GM12878 (cell line): ENCODE measurements around the gene FOXP3.

Source experiments
- CBFB ChIP-seq: IDR thresholded peaks from 2 replicates; pipeline ENCODE4 v1.6.1; 2016; ENCODE audit warnings: antibody characterized with exemption, low read depth
- CTCF ChIP-seq, 3 experiments: IDR thresholded peaks in 2 of 3; conservative IDR thresholded peaks in 1 of 3; 2 replicates each; pipeline ENCODE4 v1.5.1; 2011; ENCODE audit warnings: low read depth in 3 of 3, low read length in 3 of 3, mild to moderate bottlenecking in 3 of 3, control low read depth in 2 of 3, moderate library complexity in 2 of 3, inconsistent platforms in 1 of 3, mixed read lengths in 1 of 3; ENCODE audit not compliant: control insufficient read depth in 2 of 3, insufficient read depth in 1 of 3; ENCODE audit errors: extremely low read depth in 1 of 3
- ELK1 ChIP-seq: IDR thresholded peaks from 2 replicates; pipeline ENCODE4 v1.6.1; 2012; ENCODE audit warnings: low read depth, low read length, improper control_type of control experiment
- EZH2 ChIP-seq: IDR thresholded peaks from 2 replicates; pipeline ENCODE4 v1.6.1; 2012; ENCODE audit warnings: low read depth, mild to moderate bottlenecking, control low read depth, inconsistent platforms, low read length, borderline replicate concordance; ENCODE audit not compliant: control insufficient read depth
- POLR2AphosphoS2 ChIP-seq: IDR thresholded peaks from 2 replicates; pipeline ENCODE4 v1.6.1; 2011; ENCODE audit warnings: low read depth, mild to moderate bottlenecking, low read length, improper control_type of control experiment, moderate library complexity
- POLR2AphosphoS5 ChIP-seq: IDR thresholded peaks from 2 replicates; pipeline ENCODE4 v1.6.1; 2011; ENCODE audit warnings: mild to moderate bottlenecking, low read length, inconsistent platforms
- TAF1 ChIP-seq: IDR thresholded peaks from 2 replicates; pipeline ENCODE4 v1.6.1; 2011; ENCODE audit warnings: mild to moderate bottlenecking, low read depth, low read length, borderline replicate concordance
- ZBTB33 ChIP-seq: fragments of 450-650 bp; IDR thresholded peaks from 2 replicates; pipeline ENCODE4 v1.6.1; 2017; ENCODE audit warnings: mild to moderate bottlenecking

DNA sequence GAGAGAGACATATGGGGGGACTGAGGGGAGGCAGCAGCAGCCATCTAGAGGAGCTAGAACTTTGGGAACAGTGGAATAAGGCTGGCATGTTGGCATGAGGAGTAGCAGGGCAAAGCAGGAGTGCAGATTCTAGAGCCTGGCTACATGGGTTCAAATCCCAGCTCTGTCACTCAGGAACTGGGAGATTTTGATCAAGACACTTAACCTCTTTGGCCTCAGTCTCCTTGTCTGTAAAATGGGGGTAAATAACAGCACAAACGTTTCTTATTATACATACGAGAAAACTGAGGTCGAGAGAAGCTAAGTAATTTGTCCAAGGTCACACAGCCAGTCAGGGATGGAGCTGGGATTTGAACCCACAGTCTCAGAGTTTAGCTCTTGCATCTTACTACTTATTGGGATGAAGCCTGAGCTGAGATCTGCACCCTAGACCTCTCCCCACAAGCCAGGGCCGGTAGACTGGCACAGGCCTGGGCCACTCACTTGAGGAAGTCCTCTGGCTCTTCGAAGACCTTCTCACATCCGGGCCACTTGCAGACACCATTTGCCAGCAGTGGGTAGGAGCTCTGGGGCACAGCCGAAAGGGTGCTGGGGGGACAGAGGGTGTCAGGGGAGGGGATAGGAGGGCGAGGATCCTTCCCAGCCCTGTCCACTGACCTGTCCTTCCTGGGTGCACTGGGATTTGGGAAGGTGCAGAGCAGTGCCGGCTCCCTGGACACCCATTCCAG is 8.1 kb downstream of the FOXP3 start:
- TF ChIP-seq ZBTB33 (no peak), CTCF (IDR thresholded peaks at IDR 0.05 in 2 of 3, conservative IDR thresholded peaks at IDR 0.05 in 1 of 3; ENCODE audit: control insufficient read depth in 2 of 3, extremely low read depth in 1 of 3, insufficient read depth in 1 of 3, low read depth in 3 of 3, low read length in 3 of 3) (no peak), CBFB (no peak), POLR2AphosphoS2 (no peak), EZH2 (no peak), TAF1 (no peak), ELK1 (no peak), POLR2AphosphoS5 (no peak)
